ENCODE results near the gene LDHD.
"Not testable (repeated sequence)": the region's sequence is repeated elsewhere in the genome, so short reads cannot be mapped to it uniquely, and the experiment has no call there.

The LDHD gene

GRCh38 chr16:75096656-75097055 lies 19.9 kb downstream of the LDHD start:
- TF ChIP-seq ZFX (IDR thresholded peaks at IDR 0.05) (no peak), CTCF (conservative IDR thresholded peaks at IDR 0.05) (peak; percentile 84)
- peak overlapping the region; percentile 72 for H3K27ac ChIP-seq

GRCh38 chr16:75095204-75095621 lies 21.4 kb downstream of the LDHD start:
- H3K27ac ChIP-seq: peak overlapping the region; percentile 72; the same call in 1 of the 2 replicates
- TF ChIP-seq CTCF (conservative IDR thresholded peaks at IDR 0.05): no peak
- no peak for TF ChIP-seq ZFX (IDR thresholded peaks at IDR 0.05)

- TF ChIP-seq ZFX (IDR thresholded peaks at IDR 0.05) (no peak), CTCF (conservative IDR thresholded peaks at IDR 0.05) (no peak)
- no peak overlapping the region for H3K27ac ChIP-seq
Measured at GRCh38 chr16:75093598-75094540, 22.7 kb downstream of the LDHD start.

GRCh38 chr16:75092777-75093176 lies 23.8 kb downstream of the LDHD start:
- no peak overlapping the region for H3K27ac ChIP-seq
- TF ChIP-seq CTCF (conservative IDR thresholded peaks at IDR 0.05) (no peak), ZFX (IDR thresholded peaks at IDR 0.05) (no peak)

GRCh38 chr16:75091619-75092018 lies 25.0 kb downstream of the LDHD start:
- not testable (repeated sequence) for H3K27ac ChIP-seq

GRCh38 chr16:75090899-75091298 lies 25.7 kb downstream of the LDHD start:
- H3K27ac ChIP-seq: not testable (repeated sequence)

GRCh38 chr16:75089486-75090202 lies 26.9 kb downstream of the LDHD start:
- TF ChIP-seq ZFX (IDR thresholded peaks at IDR 0.05) (no peak), CTCF (conservative IDR thresholded peaks at IDR 0.05) (no peak)
- no peak overlapping the region for H3K27ac ChIP-seq

- no peak overlapping the region for H3K27ac ChIP-seq
- TF ChIP-seq CTCF (conservative IDR thresholded peaks at IDR 0.05): no peak
- TF ChIP-seq ZFX (IDR thresholded peaks at IDR 0.05): no peak
Measured at GRCh38 chr16:75088934-75089333, 27.6 kb downstream of the LDHD start.

Data from C4-2B (cell line).